H9 (cell line): Measurements from ENCODE around the gene IL1RAPL2. TPM values are rescaled to one million over a fixed set of nuclear protein-coding genes. Genes with fewer than 3 reads are reported as not detected.

ENCODE experiments used
- DNase-seq: peaks from one replicate; pipeline ENCODE4 v3.0.0-alpha.2; 2017
- H2AFZ ChIP-seq: one replicate; pipeline ENCODE4 v1.6.1; 2013; ENCODE audit warnings: mild to moderate bottlenecking, low read length, control low read depth, moderate library complexity
- H2AK5ac ChIP-seq: 2 replicates; pipeline ENCODE4 v1.6.1; 2013; ENCODE audit warnings: low read length, control low read depth, mixed read lengths; ENCODE audit not compliant: insufficient read length
- H2BK120ac ChIP-seq: one replicate; pipeline ENCODE4 v1.6.1; 2013; ENCODE audit warnings: low read depth, mild to moderate bottlenecking, low read length, control low read depth, inconsistent platforms; ENCODE audit not compliant: poor library complexity, severe bottlenecking
- H2BK12ac ChIP-seq: 2 replicates; pipeline ENCODE4 v1.6.1; 2013; ENCODE audit warnings: low read length, control low read depth, mixed read lengths, low read depth; ENCODE audit not compliant: insufficient read length
- H2BK15ac ChIP-seq: 2 replicates; pipeline ENCODE4 v1.6.1; 2013; ENCODE audit warnings: low read depth, low read length, control low read depth
- H2BK20ac ChIP-seq: one replicate; pipeline ENCODE4 v1.6.1; 2013; ENCODE audit warnings: low read depth, mild to moderate bottlenecking, low read length, control low read depth, inconsistent platforms; ENCODE audit not compliant: poor library complexity, severe bottlenecking
- H2BK5ac ChIP-seq: 2 replicates; pipeline ENCODE4 v1.6.1; 2013; ENCODE audit warnings: low read length, control low read depth, mixed read lengths; ENCODE audit not compliant: insufficient read length
- H3K14ac ChIP-seq: 2 replicates; pipeline ENCODE4 v1.6.1; 2013; ENCODE audit warnings: low read length, control low read depth; ENCODE audit not compliant: insufficient read depth
- H3K18ac ChIP-seq: 2 replicates; pipeline ENCODE4 v1.6.1; 2013; ENCODE audit warnings: low read depth, mild to moderate bottlenecking, mixed read lengths, low read length, control low read depth; ENCODE audit not compliant: insufficient read length
- H3K23ac ChIP-seq: 2 replicates; pipeline ENCODE4 v1.6.1; 2013; ENCODE audit warnings: low read length, control low read depth, mixed read lengths, low read depth; ENCODE audit not compliant: insufficient read length
- H3K23me2 ChIP-seq: 2 replicates; pipeline ENCODE4 v1.6.1; 2013; ENCODE audit warnings: low read depth, mild to moderate bottlenecking, mixed read lengths, low read length, control low read depth; ENCODE audit not compliant: insufficient read length, poor library complexity, severe bottlenecking
- H3K27ac ChIP-seq: 2 replicates; pipeline ENCODE4 v1.5.1; 2013; ENCODE audit warnings: low read length, control low read depth, mixed read lengths, low read depth; ENCODE audit not compliant: insufficient read length
- H3K27me3 ChIP-seq: 2 replicates; pipeline ENCODE4 v1.6.1; 2013; ENCODE audit warnings: low read length, control low read depth, inconsistent platforms; ENCODE audit not compliant: insufficient read depth
- H3K4ac ChIP-seq: 2 replicates; pipeline ENCODE4 v1.6.1; 2013; ENCODE audit warnings: low read depth, mild to moderate bottlenecking, control low read depth, inconsistent platforms, low read length, moderate library complexity
- H3K4me1 ChIP-seq: 2 replicates; pipeline ENCODE4 v1.6.1; 2013; ENCODE audit warnings: low read length, control low read depth, inconsistent platforms; ENCODE audit not compliant: insufficient read depth
- H3K4me2 ChIP-seq: 2 replicates; pipeline ENCODE4 v1.6.1; 2013; ENCODE audit warnings: low read length, control low read depth, mixed read lengths; ENCODE audit not compliant: insufficient read length, insufficient read depth
- H3K56ac ChIP-seq: 2 replicates; pipeline ENCODE4 v1.6.1; 2013; ENCODE audit warnings: low read depth, mild to moderate bottlenecking, mixed read lengths, low read length, control low read depth; ENCODE audit not compliant: insufficient read length
- H3K79me1 ChIP-seq: 2 replicates; pipeline ENCODE4 v1.6.1; 2013; ENCODE audit warnings: low read depth, mild to moderate bottlenecking, moderate library complexity, low read length, control low read depth, inconsistent platforms; ENCODE audit not compliant: insufficient read depth, poor library complexity, severe bottlenecking
- H3K79me2 ChIP-seq: 2 replicates; pipeline ENCODE4 v1.6.1; 2013; ENCODE audit warnings: low read length, control low read depth, inconsistent platforms; ENCODE audit not compliant: insufficient read depth
- H3K9ac ChIP-seq: 2 replicates; pipeline ENCODE4 v1.6.1; 2013; ENCODE audit warnings: low read length, control low read depth, mixed read lengths; ENCODE audit not compliant: insufficient read length; ENCODE audit errors: extremely low read depth
- H3K9me3 ChIP-seq: one replicate; pipeline ENCODE4 v1.6.1; 2013; ENCODE audit warnings: low read depth, low read length, inconsistent platforms; ENCODE audit not compliant: control insufficient read depth
- H3T11ph ChIP-seq: one replicate; pipeline ENCODE4 v1.6.1; 2013; ENCODE audit warnings: mild to moderate bottlenecking, low read length, control low read depth, inconsistent platforms
- H4K20me1 ChIP-seq: one replicate; pipeline ENCODE4 v1.6.1; 2013; ENCODE audit not compliant: control insufficient read depth, insufficient read length, insufficient read depth
- H4K5ac ChIP-seq: 2 replicates; pipeline ENCODE4 v1.6.1; 2013; ENCODE audit warnings: low read depth, mild to moderate bottlenecking, mixed read lengths, low read length, control low read depth; ENCODE audit not compliant: insufficient read length
- H4K8ac ChIP-seq: replicated peaks from 2 replicates; pipeline ENCODE4 v1.6.1; 2013; ENCODE audit warnings: low read length, control low read depth, mixed read lengths, low read depth; ENCODE audit not compliant: insufficient read length
- H4K91ac ChIP-seq: 2 replicates; pipeline ENCODE4 v1.6.1; 2013; ENCODE audit warnings: low read depth, mild to moderate bottlenecking, moderate library complexity, mixed read lengths, low read length, control low read depth; ENCODE audit not compliant: insufficient read length
- H3K27ac Mint-ChIP-seq, 3 experiments: 2 replicates in 2 of 3; 3 replicates in 1 of 3; pipeline ENCODE4 v1.8.0; 2020 to 2021; ENCODE audit warnings: mixed read lengths in 3 of 3, mild to moderate bottlenecking in 1 of 3, moderate library complexity in 1 of 3
- H3K27me3 Mint-ChIP-seq: 2 replicates; pipeline ENCODE4 v1.8.0; 2021; ENCODE audit warnings: low read depth, mild to moderate bottlenecking, moderate library complexity, mixed read lengths
- H3K36me3 Mint-ChIP-seq, 3 experiments: 2 replicates in 2 of 3; 3 replicates in 1 of 3; pipeline ENCODE4 v1.8.0; 2020 to 2021; ENCODE audit warnings: low read depth in 3 of 3, mixed read lengths in 3 of 3; ENCODE audit not compliant: insufficient read depth in 1 of 3
- H3K4me1 Mint-ChIP-seq, 2 experiments: 2 replicates each; pipeline ENCODE4 v1.8.0; 2020; ENCODE audit warnings: mixed read lengths in 2 of 2
- H3K4me3 Mint-ChIP-seq, 2 experiments: 2 replicates in 1 of 2; 3 replicates in 1 of 2; pipeline ENCODE4 v1.8.0; 2020 to 2021; ENCODE audit warnings: mild to moderate bottlenecking in 2 of 2, mixed read lengths in 2 of 2, moderate library complexity in 1 of 2
- H3K9me3 Mint-ChIP-seq, 2 experiments: 2 replicates in 1 of 2; 3 replicates in 1 of 2; pipeline ENCODE4 v1.8.0; 2020; ENCODE audit warnings: mild to moderate bottlenecking in 2 of 2, mixed read lengths in 2 of 2, moderate library complexity in 1 of 2
- WGBS: extraction: QIAGEN DNeasy Blood & Tissue Kit; methylation state at CpG from one replicate; pipeline ENCODE4 v1.1.7; 2013; ENCODE audit warnings: missing lambda C conversion rate, low lambda C conversion rate, mixed read lengths; ENCODE audit not compliant: insufficient read length; ENCODE audit errors: extremely low coverage; 5-methylcytosine and 5-hydroxymethylcytosine counted together
- total RNA-seq: library from RNA; stranded (reverse); gene quantifications from 2 replicates; pipeline ENCODE4 v1.2.1, GENCODE V29; 2021
- TF ChIP-seq, protein P1 (sequence below): fragments of 200-600 bp; sonication (generic); conservative IDR thresholded peaks from 3 replicates; pipeline ENCODE4 v1.8.0; 2021; ENCODE audit warnings: antibody characterized with exemption, mild to moderate bottlenecking

IL1RAPL2 gene
- total RNA-seq, 1 experiment from 2014 or later: not detected

DNA sequence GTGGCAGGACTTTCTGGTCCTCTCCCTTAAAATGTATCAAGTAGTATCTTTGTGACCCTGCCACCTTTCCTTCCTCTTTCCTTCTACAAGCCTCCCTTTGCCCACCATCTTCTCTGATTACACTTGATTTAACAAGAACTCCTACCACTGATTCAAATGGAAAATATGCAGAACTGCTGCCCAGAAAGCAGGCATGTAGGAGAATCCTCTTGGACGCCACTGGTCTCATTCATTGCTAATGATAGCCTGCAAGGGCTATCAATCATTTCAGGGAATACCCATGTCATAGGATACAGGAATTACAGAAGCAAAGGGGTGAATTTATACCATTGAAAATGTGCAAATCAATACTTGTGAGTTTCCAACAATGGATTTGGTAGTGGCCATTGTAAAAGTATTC, 961.8 kb downstream of the IL1RAPL2 start:
- no peak overlapping the region for H4K5ac ChIP-seq
- no peaks in the 10 kb centered on the region for H3K79me2 ChIP-seq
- WGBS: no CpG with 5 or more reads among the region's 1 CpG
- no peak overlapping the region for H3K4ac ChIP-seq
- no peak overlapping the region for H2BK20ac ChIP-seq
- H2BK5ac ChIP-seq: no peak overlapping the region
- no peak overlapping the region for H4K8ac ChIP-seq
- no peak overlapping the region for H3T11ph ChIP-seq
- no peak overlapping the region for H3K9ac ChIP-seq
- TF ChIP-seq, protein P1, sequence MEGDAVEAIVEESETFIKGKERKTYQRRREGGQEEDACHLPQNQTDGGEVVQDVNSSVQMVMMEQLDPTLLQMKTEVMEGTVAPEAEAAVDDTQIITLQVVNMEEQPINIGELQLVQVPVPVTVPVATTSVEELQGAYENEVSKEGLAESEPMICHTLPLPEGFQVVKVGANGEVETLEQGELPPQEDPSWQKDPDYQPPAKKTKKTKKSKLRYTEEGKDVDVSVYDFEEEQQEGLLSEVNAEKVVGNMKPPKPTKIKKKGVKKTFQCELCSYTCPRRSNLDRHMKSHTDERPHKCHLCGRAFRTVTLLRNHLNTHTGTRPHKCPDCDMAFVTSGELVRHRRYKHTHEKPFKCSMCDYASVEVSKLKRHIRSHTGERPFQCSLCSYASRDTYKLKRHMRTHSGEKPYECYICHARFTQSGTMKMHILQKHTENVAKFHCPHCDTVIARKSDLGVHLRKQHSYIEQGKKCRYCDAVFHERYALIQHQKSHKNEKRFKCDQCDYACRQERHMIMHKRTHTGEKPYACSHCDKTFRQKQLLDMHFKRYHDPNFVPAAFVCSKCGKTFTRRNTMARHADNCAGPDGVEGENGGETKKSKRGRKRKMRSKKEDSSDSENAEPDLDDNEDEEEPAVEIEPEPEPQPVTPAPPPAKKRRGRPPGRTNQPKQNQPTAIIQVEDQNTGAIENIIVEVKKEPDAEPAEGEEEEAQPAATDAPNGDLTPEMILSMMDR: no peak
- H3K14ac ChIP-seq: no peak overlapping the region
- no peaks in the 10 kb centered on the region for H4K20me1 ChIP-seq
- no peak for DNase-seq
- no peak overlapping the region for H2AFZ ChIP-seq
- Mint-ChIP-seq H3K9me3 (peaks cover 14 to 39% of the 10 kb centered on the region in 2 experiments; a peak in 4 of 5 replicates), H3K4me3 (no peak overlapping the region), H3K36me3 (peaks cover 0 to 7% (median 4%) of the 10 kb centered on the region in 3 experiments; a peak in 4 of 7 replicates), H3K27me3 (no peaks in the 10 kb centered on the region), H3K4me1 (peaks cover 6% of the 10 kb centered on the region in 2 experiments), H3K27ac (no peak overlapping the region; a peak in 1 of 7 replicates)
- no peaks in the 10 kb centered on the region for H3K23me2 ChIP-seq
- H3K18ac ChIP-seq: no peak overlapping the region
- H4K91ac ChIP-seq: no peak overlapping the region
- no peak overlapping the region for H3K27ac ChIP-seq
- no peak overlapping the region for H3K23ac ChIP-seq
- H2BK12ac ChIP-seq: no peak overlapping the region
- H2AK5ac ChIP-seq: no peak overlapping the region
- no peak overlapping the region for H3K4me2 ChIP-seq
- H2BK15ac ChIP-seq: no peak overlapping the region
- no peaks in the 10 kb centered on the region for H3K27me3 ChIP-seq
- no peaks in the 10 kb centered on the region for H3K79me1 ChIP-seq
- no peak overlapping the region for H3K56ac ChIP-seq
- peaks cover 3% of the 10 kb centered on the region; the same call in 1 of the 2 replicates for H3K4me1 ChIP-seq
- no peak overlapping the region for H2BK120ac ChIP-seq
- no peaks in the 10 kb centered on the region for H3K9me3 ChIP-seq
